Endothelial cell of umbilical vein (primary cell): ENCODE data around the gene TAF5L.

Experiments
- EZH2 ChIP-seq: IDR thresholded peaks from 2 replicates; pipeline ENCODE4 v1.6.1; 2012; ENCODE audit warnings: borderline replicate concordance, low read depth, mild to moderate bottlenecking, moderate library complexity, low read length, inconsistent platforms; ENCODE audit not compliant: severe bottlenecking
- FOS ChIP-seq: IDR thresholded peaks from 2 replicates; pipeline ENCODE4 v1.6.1; 2011; ENCODE audit warnings: mild to moderate bottlenecking, low read length, moderate library complexity, borderline replicate concordance; ENCODE audit not compliant: insufficient read depth
- GATA2 ChIP-seq: IDR thresholded peaks from 2 replicates; pipeline ENCODE4 v1.7.0; 2011; ENCODE audit warnings: low read depth, mild to moderate bottlenecking, moderate library complexity, mixed read lengths, low read length; ENCODE audit not compliant: insufficient read length, insufficient read depth
- JUN ChIP-seq: IDR thresholded peaks from 2 replicates; pipeline ENCODE4 v1.6.1; 2011; ENCODE audit warnings: borderline replicate concordance, low read depth; ENCODE audit not compliant: insufficient read length, insufficient read depth
- POLR2A ChIP-seq: IDR thresholded peaks from 2 replicates; pipeline ENCODE4 v1.6.1; 2012; ENCODE audit warnings: low read depth, mild to moderate bottlenecking, control low read depth, low read length
- POLR2AphosphoS5 ChIP-seq: IDR thresholded peaks from 2 replicates; pipeline ENCODE4 v1.6.1; 2012; ENCODE audit warnings: low read depth, mild to moderate bottlenecking, control low read depth, low read length, moderate library complexity; ENCODE audit not compliant: insufficient read depth
- TF ChIP-seq, protein P1 (sequence below), 2 donors: IDR thresholded peaks; 1 replicate in 1 of 2; 2 replicates in 1 of 2; pipeline ENCODE4 v1.5.1; 2011; ENCODE audit warnings: low read length in 2 of 2, mild to moderate bottlenecking in 2 of 2, moderate library complexity in 2 of 2, control low read depth in 1 of 2, inconsistent platforms in 1 of 2, low read depth in 1 of 2; ENCODE audit not compliant: insufficient read depth in 1 of 2; ENCODE audit errors: extremely low read depth in 1 of 2
- TF ChIP-seq, protein P2 (sequence below): IDR thresholded peaks from 2 replicates; pipeline ENCODE4 v1.6.1; 2011; ENCODE audit not compliant: insufficient read depth, insufficient read length

DNA sequence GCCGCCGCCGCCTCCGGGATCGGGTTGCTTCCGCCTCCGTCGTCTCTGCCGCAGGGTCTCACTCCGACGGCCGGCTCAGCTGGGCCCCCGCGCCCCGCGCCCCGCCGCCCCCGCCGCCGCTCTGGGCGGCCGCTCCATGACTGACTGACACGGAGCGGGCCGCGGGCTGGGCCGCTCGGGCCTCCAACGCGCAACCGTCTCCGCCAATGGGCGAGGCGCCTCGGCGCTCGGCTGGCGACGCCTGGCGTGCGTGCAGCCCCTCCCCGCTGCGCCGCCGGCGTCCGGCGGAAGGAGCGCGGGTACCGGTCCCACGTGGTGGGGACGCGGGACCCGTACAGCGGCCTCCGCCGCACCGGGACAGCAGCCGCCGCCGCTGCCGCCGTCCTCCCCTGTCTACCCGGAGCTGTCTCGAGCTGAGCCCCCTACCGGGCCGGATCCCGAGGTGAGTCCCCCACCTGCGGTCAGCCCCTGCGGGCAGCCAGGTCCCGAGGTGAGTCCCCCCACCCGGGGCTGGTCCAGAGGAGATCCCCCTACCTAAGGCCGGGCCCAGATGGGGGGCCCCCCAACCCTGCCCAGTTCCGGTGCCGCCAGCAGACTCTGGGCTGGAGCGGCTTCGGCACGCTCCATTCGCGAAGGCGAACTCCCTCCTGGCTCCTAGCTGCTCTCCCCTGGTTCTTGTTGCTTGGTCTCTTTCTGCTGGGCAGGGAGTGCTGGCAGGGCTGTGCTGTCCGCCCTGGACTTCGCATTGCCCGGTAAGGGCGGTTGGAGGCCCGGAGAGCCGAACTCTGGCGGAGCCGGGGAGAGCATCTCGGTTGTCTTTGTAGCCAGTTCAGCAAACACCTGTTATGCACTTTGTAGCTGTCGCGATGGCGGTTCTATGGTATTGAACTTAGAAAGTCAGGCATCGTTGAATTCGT is at the start of gene TAF5L, which contains the start of gene URB2:
- TF ChIP-seq, protein P1, sequence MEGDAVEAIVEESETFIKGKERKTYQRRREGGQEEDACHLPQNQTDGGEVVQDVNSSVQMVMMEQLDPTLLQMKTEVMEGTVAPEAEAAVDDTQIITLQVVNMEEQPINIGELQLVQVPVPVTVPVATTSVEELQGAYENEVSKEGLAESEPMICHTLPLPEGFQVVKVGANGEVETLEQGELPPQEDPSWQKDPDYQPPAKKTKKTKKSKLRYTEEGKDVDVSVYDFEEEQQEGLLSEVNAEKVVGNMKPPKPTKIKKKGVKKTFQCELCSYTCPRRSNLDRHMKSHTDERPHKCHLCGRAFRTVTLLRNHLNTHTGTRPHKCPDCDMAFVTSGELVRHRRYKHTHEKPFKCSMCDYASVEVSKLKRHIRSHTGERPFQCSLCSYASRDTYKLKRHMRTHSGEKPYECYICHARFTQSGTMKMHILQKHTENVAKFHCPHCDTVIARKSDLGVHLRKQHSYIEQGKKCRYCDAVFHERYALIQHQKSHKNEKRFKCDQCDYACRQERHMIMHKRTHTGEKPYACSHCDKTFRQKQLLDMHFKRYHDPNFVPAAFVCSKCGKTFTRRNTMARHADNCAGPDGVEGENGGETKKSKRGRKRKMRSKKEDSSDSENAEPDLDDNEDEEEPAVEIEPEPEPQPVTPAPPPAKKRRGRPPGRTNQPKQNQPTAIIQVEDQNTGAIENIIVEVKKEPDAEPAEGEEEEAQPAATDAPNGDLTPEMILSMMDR (IDR thresholded peaks at IDR 0.05; ENCODE audit: extremely low read depth in 1 of 2, insufficient read depth in 1 of 2, low read depth in 1 of 2, low read length in 2 of 2) = no peak
- peak; percentile 69 for TF ChIP-seq POLR2A
- no peak for TF ChIP-seq JUN
- peak; percentile 87 for TF ChIP-seq POLR2AphosphoS5
- no peak for TF ChIP-seq FOS
- TF ChIP-seq GATA2 = no peak
- TF ChIP-seq EZH2 = no peak
- TF ChIP-seq, protein P2, sequence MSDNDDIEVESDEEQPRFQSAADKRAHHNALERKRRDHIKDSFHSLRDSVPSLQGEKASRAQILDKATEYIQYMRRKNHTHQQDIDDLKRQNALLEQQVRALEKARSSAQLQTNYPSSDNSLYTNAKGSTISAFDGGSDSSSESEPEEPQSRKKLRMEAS = peak; percentile 86
